Heart right ventricle (tissue), 16 donors: ENCODE measurements around the gene FOXL2NB. TPM values are rescaled to one million over a fixed set of nuclear protein-coding genes. Genes with fewer than 3 reads are reported as not detected.

Experiments used
- ATAC-seq, 8 donors: fragments of 200-7000 bp; cut with Tn5 transposase; one replicate each; pipeline ENCODE4 v1.9.1; 2020; ENCODE audit warnings: mild to moderate bottlenecking in 8 of 8, moderate library complexity in 8 of 8, moderate number of reproducible peaks in 1 of 8
- DNase-seq, 2 donors: peaks; one replicate each; pipeline ENCODE4 v3.0.0-alpha.2; 2020
- H3K27ac ChIP-seq, 10 donors: fragments of 200-600 bp; sonication (generic) in 2 of 10; one replicate each; pipeline versions ENCODE4 v1.5.0 to v1.8.0; 2020 to 2022; ENCODE audit warnings: mild to moderate bottlenecking in 3 of 10
- H3K27me3 ChIP-seq, 7 donors: fragments of 200-600 bp; one replicate each; pipeline ENCODE4 v1.8.0; 2021 to 2022; ENCODE audit warnings: mild to moderate bottlenecking in 2 of 7
- H3K36me3 ChIP-seq, 9 donors: fragments of 200-600 bp; sonication (generic) in 1 of 9; one replicate each; pipeline versions ENCODE4 v1.5.0 to v1.8.0; 2020 to 2022; ENCODE audit warnings: mild to moderate bottlenecking in 2 of 9
- H3K4me1 ChIP-seq, 9 donors: fragments of 200-600 bp; sonication (generic) in 1 of 9; one replicate each; pipeline versions ENCODE4 v1.5.0 to v1.8.0; 2020 to 2022; ENCODE audit warnings: mild to moderate bottlenecking in 4 of 9
- H3K4me3 ChIP-seq, 10 donors: fragments of 200-600 bp; sonication (generic) in 2 of 10; one replicate each; pipeline versions ENCODE4 v1.5.0 to v1.8.0; 2020 to 2022; ENCODE audit warnings: mild to moderate bottlenecking in 7 of 10, moderate library complexity in 2 of 10
- H3K9me3 ChIP-seq, 11 donors: fragments of 200-600 bp in 10 of 11; sonication (generic) in 2 of 11; one replicate each; pipeline versions ENCODE4 v1.5.0 to v1.8.0; 2013 to 2022; ENCODE audit warnings: mild to moderate bottlenecking in 2 of 11, control low read depth in 1 of 11, moderate library complexity in 1 of 11
- CTCF ChIP-seq, 9 donors: fragments of 200-600 bp; sonication (generic) in 2 of 9; IDR thresholded peaks; one replicate each; pipeline versions ENCODE4 v1.5.0 to v1.8.0; 2021 to 2022; ENCODE audit warnings: antibody characterized with exemption in 9 of 9, mild to moderate bottlenecking in 5 of 9, moderate library complexity in 1 of 9
- WGBS, 2 donors: extraction: QIAGEN DNeasy Blood & Tissue Kit; methylation state at CpG; one replicate each; pipeline ENCODE4 v1.1.7; 2013; ENCODE audit warnings: inconsistent platforms in 1 of 2; 5-methylcytosine and 5-hydroxymethylcytosine counted together
- intact Hi-C, 10 donors: fragments of 100-400 bp; cut with DNase I; formaldehyde crosslinking; loops; one replicate each; pipeline versions ENCODE4 v1.11.1 to v1.14.2; 2022
- polyA plus RNA-seq, 2 donors: library from polyadenylated mRNA; stranded (reverse); fragments of 200-250 nt; gene quantifications; one replicate each; pipeline ENCODE4 v1.2.3, GENCODE V29; 2013
- total RNA-seq, 10 donors: library from RNA; stranded (reverse); fragmentation: NEBNext Ultra II Directional in 3 of 10; extraction: Animal tissue kit (Norgen Biotek cat#: 25700) in 3 of 10; gene quantifications; one replicate each; pipeline versions ENCODE4 v1.2.1 to v1.2.4, GENCODE V29; 2021 to 2023
- donor health status: Arrhythmogenic right ventricular cardiomyopathy.
- donor health status: ischemic (EF 13 %, LVEDD 7.1; RV severe dilation, severe dysfunction).
- donor health status: healthy with polysubstance abuse.
- donor health status: DM: no; HTN: yes; CAD: no.
- donor health status: DM: no; HTN: no; CAD: no.
- donor health status: ischemic (EF 25% LVEDD 6.9; RV normal size, moderate dysfunction).
- donor health status: ischemic (EF 25% LVEDD 5.7; RV mildly dilated, moderate dysfunction).
- donor health status: healthy.
- donor health status: DM: yes; HTN: yes; CAD: no.
- donor health status: Ischemic cardiomyopathy.
- donor health status: ischemic (EF 35%, LVEDD 5.7; RV mildly dilated, moderate dysfunction).
- donor health status: nonischemic (EF 11% LVEDD 7.7; RV severe dilation, severe dysfunction).
- donor health status: DM: yes; HTN: yes; CAD: no.
- donor health status: PGD.
- donor health status: ischemic (EF 29% LVEDD 5.4; RV normal size, mild dysfunction).
- donor health status: nonischemic (EF 23%, LVEDD 6.1; RV moderate dilation, normal function).

FOXL2NB gene
- total and polyA plus RNA-seq, 12 donors, result 0.01 to 0.13 (median 0.06) TPM; not detected in 9

GRCh38 chr3:138948371-138949001 is 1.5 kb downstream of the FOXL2NB start:
- Histone ChIP-seq H3K4me1 (peaks cover 13 to 50% (median 41%) of the 10 kb centered on the region in 9 donors), H3K9me3 (no peaks in the 10 kb centered on the region), H3K4me3 (no peak overlapping the region), H3K27me3 (peaks cover 44 to 99% (median 97%) of the 10 kb centered on the region in 7 donors), H3K27ac (no peak overlapping the region), H3K36me3 (no peaks in the 10 kb centered on the region)
- no peak for TF ChIP-seq CTCF (IDR thresholded peaks at IDR 0.05)
- 78 to 87% methylated on average over 3 of the region's 3 CpGs for WGBS, 2 donors
- ATAC-seq (no peak), DNase-seq (no peak)
- intact Hi-C loops, result no loop called here

GRCh38 chr3:138949002-138949418 is 2.0 kb downstream of the FOXL2NB start:
- ATAC-seq, result no peak
- Histone ChIP-seq H3K4me1 (peaks cover 13 to 47% (median 41%) of the 10 kb centered on the region in 9 donors), H3K4me3 (no peak overlapping the region), H3K27ac (no peak overlapping the region), H3K36me3 (no peaks in the 10 kb centered on the region), H3K9me3 (no peaks in the 10 kb centered on the region), H3K27me3 (peaks cover 39 to 99% (median 95%) of the 10 kb centered on the region in 7 donors)
- intact Hi-C loops, result no loop called here
- WGBS, 2 donors, result 64 to 67% methylated on average over 5 of the region's 5 CpGs
- TF ChIP-seq CTCF (IDR thresholded peaks at IDR 0.05), result no peak
- no peak for DNase-seq

GRCh38 chr3:138949445-138950005 is 2.5 kb downstream of the FOXL2NB start:
- intact Hi-C loops, result no loop called here
- peak in 2 of 8 donors; percentile 7 to 20 for ATAC-seq

More at GRCh38 chr3:138949445-138950005, 2.5 kb downstream of the FOXL2NB start:
- Histone ChIP-seq H3K9me3 (no peaks in the 10 kb centered on the region), H3K27me3 (peaks cover 36 to 99% (median 95%) of the 10 kb centered on the region in 7 donors), H3K36me3 (no peaks in the 10 kb centered on the region), H3K4me3 (peak overlapping the region in 9 of 10 donors; percentile 10 to 50 (median 43)), H3K4me1 (peaks cover 13 to 41% (median 40%) of the 10 kb centered on the region in 9 donors), H3K27ac (no peak overlapping the region)
- WGBS, 2 donors, result 6 to 10% methylated on average over 27 of the region's 27 CpGs
- no peak for DNase-seq
- no peak for TF ChIP-seq CTCF (IDR thresholded peaks at IDR 0.05)
